Kasumi-1 (cell line): ENCODE results near the gene MYH11.
"Not testable (repeated sequence)": the region's sequence is repeated elsewhere in the genome, so short reads cannot be mapped to it uniquely, and the experiment has no call there.

Experiments used
- DNase-seq, 2 experiments: peaks; one replicate each; lab custom pipeline; 2025; lab: John Stamatoyannopoulos, UW

MYH11 gene

GRCh38 chr16:15876503-15876902 lies 19.7 kb upstream of the MYH11 start:
- no peak for DNase-seq

DNA sequence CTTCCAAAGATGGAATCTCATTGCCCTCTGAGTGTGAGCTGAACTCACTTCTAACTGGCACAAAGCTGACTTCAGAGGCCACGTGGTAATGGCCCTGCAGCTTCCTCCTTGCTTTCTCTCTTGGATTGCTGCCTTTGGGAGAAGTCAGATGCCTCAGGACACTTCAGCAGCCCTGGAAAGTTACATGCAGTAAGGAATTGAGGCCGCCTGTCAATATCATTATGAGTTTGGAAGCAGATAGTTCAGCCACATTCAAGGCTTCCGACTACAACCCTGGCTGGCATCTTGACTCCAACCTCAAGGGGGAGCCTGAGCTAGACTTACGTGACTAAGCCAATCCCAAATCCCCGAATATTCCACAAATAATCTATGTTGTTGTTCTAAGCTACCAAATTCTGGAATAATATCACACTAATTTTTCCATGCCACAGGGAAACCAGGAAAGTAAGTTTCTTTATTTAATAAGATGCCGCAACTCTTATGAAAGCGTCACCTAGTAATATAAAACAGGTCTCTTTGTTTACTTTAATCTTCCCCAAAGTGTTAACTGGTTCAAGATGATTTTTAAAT lies 18.0 kb upstream of the MYH11 start:
- DNase-seq = peak; percentile 36 to 44

DNA sequence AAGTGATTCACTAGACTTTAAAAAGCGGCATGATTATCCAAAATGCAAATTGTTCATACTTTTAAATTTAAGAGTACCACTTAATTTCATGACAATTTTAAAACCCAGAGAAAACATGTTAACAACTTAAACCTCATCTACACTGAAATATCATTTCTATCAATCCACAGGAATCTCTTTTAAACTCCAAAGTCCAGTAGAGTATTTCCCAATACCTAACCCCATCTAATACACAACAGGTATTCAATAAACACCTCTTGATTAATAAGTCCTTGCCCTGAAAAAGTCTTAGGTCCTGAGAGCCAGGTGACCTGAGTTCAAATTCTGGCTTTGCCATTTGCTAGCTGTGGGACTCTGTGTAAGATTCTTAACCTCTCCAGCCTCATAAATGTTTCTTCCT lies 16.9 kb upstream of the MYH11 start:
- no peak for DNase-seq

GRCh38 chr16:15873301-15873700 lies 16.5 kb upstream of the MYH11 start:
- no peak for DNase-seq

- no peak for DNase-seq
These were observed 13.2 kb upstream of the MYH11 start for GRCh38 chr16:15870011-15870410.

DNA sequence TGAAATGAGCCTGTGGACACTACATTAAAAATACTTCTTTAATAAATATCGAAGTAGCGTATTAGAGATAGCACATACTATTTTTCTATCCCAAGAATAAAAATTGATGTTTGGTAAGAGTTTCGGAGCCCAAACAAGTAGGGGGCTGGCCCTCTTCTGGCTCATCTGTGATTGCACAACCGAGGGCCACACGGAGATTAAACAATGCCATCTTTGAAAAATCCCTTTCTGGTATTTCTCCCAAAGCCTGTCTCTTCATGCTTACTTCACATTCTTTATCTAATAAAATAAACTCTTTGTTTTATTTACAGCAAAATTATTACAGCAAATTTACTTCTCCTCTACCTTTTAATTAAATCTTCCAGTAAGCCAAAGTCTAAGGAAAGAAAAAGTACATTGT lies 9.6 kb upstream of the MYH11 start:
- no peak for DNase-seq

DNA sequence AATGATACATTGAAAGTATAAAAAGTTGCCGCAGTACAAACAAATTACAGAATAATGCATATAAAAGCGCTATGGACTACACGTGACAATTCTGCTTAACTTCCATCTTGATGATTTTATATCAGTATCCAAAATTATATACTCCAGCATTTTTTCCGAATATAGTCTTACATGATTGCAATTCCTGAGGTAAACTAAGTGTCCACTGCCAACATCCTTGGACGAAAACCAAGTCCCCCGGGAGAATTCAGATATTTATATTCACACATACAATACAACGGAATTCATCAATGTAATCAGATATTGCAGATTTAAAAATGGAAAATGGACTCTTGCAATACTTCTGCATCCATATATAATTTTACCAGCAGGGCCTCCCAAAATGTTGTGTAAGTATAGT lies 8.9 kb upstream of the MYH11 start:
- no peak for DNase-seq

DNA sequence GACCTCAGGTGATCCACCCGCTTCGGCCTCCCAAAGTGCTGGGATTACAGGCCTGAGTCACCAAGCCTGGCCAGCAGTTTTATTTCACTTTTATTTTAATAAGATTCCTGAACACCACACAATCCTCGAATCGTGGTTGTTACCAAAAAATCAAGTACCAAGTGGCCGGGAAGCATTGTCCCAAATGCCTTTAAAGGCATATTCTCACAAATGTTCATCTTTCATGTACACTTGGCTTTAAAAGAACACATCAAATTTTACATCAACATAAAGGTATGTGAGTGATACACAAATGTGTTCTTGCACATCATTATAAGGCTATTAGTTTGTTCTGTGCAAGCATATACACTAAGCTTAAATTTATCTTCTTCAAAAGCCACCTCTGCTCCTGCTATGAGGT lies 8.1 kb upstream of the MYH11 start:
- no peak for DNase-seq

DNA sequence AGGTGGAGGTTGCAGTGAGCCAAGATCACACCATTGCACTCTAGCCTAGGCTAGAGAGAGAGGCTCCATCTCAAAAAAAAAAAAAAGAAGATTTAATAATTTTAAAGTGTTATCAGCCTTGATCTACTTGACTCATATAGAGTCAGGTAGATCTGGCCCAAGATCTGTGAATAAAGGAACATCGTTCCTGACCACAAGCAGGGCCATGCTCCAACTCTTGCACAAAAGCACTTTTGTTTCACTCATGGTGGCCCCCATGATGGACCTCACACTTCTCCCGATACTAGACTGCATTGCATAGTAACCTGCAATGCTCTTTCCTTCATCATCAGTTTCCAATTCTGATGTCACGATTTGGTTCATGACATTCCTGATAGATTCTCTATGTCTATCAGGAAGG lies 5.2 kb upstream of the MYH11 start:
- DNase-seq = no peak

DNA sequence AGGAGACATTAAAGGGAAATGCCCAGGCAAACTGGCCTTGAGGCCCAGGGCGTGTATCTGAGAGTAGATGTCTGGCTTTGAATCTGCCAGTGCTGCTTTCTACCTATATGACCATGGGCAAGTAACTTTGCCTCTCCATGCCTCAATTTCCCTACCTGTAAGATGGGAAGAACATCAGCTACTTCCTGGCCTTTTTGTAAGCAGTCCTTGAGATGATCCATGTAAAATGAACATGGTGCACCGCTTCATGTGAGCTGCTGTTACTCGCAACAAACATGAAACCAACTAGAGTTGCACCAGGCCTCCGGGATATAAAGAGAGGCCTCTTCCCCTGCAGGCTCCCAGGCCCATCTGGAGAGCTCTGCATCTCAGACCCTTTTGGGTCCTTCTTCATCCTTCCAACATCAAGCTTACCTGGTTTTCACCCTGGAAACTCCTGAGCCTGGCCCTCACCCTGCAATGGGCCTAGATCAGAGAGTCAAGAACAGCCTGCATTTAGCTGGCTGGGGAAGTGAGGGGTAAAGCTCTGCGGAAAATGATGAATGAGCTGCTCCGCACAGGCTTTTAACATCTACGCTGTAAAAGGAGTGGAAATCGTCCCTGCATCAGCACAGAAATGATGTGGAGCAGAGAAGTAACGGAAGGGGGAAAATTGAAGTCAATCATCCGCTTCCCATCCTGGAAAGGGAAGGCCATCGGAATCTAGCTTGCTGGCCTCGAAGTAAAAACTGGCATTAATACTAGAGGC lies 2.3 kb upstream of the MYH11 start:
- DNase-seq = no peak

GRCh38 chr16:15857724-15858560 lies 1.1 kb upstream of the MYH11 start:
- no peak for DNase-seq

DNA sequence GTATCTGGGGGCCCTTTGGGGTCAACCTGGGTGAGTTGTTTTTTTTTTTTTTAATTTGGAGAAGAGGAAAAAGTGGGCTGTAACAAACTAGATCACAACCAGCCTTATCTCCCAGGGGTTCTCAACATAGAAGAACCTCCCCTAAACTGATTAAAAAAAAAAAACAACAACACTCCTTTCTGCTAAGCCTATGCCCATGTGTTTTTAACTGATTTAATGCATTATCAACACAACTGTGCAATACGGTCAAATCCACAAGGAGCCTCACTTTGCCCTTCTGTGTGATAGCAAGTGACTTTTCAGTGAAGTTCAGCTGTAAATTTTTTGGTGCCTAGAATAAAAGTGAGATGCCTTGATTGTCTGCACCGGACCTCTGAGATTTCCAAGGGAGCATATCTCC lies 646 bp downstream of the MYH11 start:
- DNase-seq = no peak

- DNase-seq = no peak
These were observed 1.2 kb downstream of the MYH11 start for GRCh38 chr16:15855704-15856003.

DNA sequence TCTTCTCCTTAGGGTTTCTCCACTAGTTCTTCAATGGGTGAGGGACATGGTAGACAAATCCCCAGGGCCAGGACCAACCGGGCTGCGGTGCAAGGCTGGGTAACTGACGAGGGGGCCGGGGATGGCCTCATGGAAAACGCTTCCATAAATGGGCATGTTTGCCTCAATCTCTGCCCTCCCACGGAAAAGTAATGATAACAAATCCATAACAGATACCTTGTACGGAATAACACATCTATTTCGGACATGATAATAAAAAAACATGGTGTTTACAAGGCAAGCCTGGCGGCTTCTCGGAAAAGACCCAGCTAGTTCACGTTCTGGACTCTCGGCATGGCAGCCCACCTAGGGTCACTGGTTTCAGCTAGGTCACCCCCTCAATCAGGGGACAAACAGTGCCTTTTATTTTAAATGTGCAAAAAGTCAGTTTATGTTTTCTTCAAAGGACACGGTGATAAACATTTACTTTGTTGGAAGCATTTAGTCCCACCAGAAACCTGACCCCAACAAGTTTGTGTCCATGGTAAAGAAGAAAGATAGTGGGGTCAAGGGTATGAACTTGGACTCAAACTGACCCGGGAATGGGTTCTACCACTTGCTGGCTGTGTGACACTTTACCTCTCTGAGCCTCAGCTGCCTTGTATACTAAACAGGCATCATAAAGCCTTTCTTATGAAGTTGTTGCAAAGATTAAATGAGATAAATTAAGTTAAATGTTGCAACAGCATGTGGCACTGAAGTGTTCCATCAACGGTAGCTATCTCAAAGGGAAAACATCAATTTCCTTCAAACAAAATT lies 1.7 kb downstream of the MYH11 start:
- no peak for DNase-seq

- DNase-seq = no peak
These were observed 2.8 kb downstream of the MYH11 start for GRCh38 chr16:15854061-15854460.

- no peak for DNase-seq
These were observed 3.8 kb downstream of the MYH11 start for GRCh38 chr16:15853021-15853420.

DNA sequence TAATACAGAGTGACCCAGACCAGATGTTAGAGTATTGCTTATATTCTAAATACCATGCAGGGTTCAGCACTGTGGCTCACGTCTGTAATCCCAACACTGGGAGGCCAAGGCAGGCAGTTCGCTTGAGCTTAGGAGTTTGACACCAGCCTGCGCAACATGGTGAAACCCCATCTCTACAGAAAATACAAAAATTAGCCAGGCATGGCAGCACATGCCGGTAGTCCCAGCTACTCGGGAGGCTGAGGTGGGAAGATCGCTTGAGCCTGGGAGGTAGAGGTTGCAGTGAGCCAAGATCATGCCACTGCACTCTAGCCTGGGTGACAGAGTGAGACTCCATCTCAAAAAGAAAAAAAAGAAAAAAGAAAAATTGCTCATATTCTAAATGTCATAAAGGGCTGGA lies 6.3 kb downstream of the MYH11 start:
- DNase-seq = not testable (repeated sequence)

DNA sequence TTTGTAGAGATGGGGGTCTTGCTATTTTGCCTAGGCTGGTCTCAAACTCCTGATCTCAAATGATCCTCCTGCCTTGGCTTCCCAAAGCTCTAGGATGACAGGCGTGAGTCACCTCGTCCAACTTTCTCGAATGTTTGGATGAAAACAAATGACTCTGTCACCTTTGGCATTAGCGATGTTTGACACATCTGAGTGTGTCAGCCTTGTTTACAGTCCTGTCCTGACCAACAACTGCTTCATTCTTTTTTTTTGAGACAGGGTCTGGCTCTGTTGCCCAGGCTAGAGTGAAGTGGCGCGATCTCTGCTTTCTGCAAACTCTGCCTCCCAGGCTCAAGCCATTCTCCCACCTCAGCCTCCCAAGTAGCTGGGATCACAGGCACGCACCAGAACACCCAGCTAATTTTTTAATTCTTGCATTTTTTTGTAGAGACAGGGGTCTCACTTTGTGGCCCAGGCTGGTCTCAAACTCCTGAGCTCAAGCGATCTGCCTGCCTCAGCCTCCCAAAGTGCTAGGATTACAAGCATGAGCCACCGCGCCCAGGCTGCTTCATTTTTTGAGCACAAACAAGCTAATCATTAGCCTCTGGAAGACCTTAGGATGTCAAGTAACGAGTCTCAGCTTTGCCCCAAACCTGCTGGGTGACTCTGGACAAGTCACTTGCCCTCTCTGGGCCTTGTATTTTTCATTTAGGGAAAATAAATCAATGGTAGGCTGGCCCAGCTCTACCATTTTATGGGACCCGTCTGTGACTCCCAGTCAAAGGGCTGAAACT lies 7.4 kb downstream of the MYH11 start:
- no peak for DNase-seq

GRCh38 chr16:15847611-15848175 lies 9.1 kb downstream of the MYH11 start:
- DNase-seq = no peak

- no peak for DNase-seq
These were observed 10.3 kb downstream of the MYH11 start for GRCh38 chr16:15846510-15846909.

- DNase-seq = no peak
These were observed 13.1 kb downstream of the MYH11 start for GRCh38 chr16:15843635-15844279.
